K562 (cell line): ENCODE measurements around the gene WNK2. TPM values are rescaled to one million over a fixed set of nuclear protein-coding genes. Genes with fewer than 3 reads are reported as not detected.

Source experiments
- ATAC-seq: fragments of 200-7000 bp; cut with Tn5 transposase; 3 replicates; pipeline ENCODE4 v1.9.1; 2020; ENCODE audit warnings: moderate library complexity
- BruUV-seq: library from RNA; stranded (reverse); fragments of 400-500 nt; replicated peaks from 2 replicates; lab custom pipeline; 2021; lab: Mats Ljungman, UMichigan
- CTCF ChIA-PET: fragments of 300-600 bp; formaldehyde crosslinking; extraction: SDS; loops from one replicate; lab custom pipeline; 2021; ENCODE audit warnings: low intra/inter-chr PET ratio; lab: Yijun Ruan, JAX
- POLR2A ChIA-PET: fragments of 300-600, 350-650 bp; sonication (Branson Sonifier 250); formaldehyde crosslinking; extraction: SDS; loops from one replicate; lab custom pipeline; 2021; ENCODE audit warnings: antibody characterized with exemption, inconsistent platforms; lab: Yijun Ruan, JAX
- DNase-seq, 4 experiments: peaks; one replicate each; pipeline versions ENCODE4 v3.0.0 to v3.0.0-alpha.2; 2011 to 2018; ENCODE audit warnings: low spot score in 3 of 4, mixed read lengths in 3 of 4; ENCODE audit errors: extremely low read depth in 1 of 4
- FAIRE-seq: peaks from 2 replicates; lab custom pipeline; 2011; peaks lifted over from hg19 to GRCh38; lab: Jason Lieb, UNC
- H2AFZ ChIP-seq: 2 replicates; pipeline ENCODE4 v1.6.0; 2011; ENCODE audit warnings: low read depth, low read length, control low read depth, inconsistent platforms
- H3K27ac ChIP-seq: fragments of 200-600 bp; 3 replicates; pipeline ENCODE4 v1.8.0; 2011; ENCODE audit warnings: low read depth, mild to moderate bottlenecking, control low read depth, inconsistent platforms, low read length, moderate library complexity, mixed read lengths; ENCODE audit errors: extremely low read depth
- H3K27me3 ChIP-seq, 2 experiments: fragments of 300-600 bp in 1 of 2; 2 replicates in 1 of 2; 3 replicates in 1 of 2; pipeline versions ENCODE4 v1.6.0 to v1.8.0; 2011; ENCODE audit warnings: inconsistent platforms in 2 of 2, low read length in 2 of 2, mild to moderate bottlenecking in 1 of 2, mixed read lengths in 1 of 2, moderate library complexity in 1 of 2; ENCODE audit not compliant: control insufficient read depth in 2 of 2, insufficient read depth in 2 of 2
- H3K36me3 ChIP-seq: fragments of 300-600 bp; 3 replicates; pipeline ENCODE4 v1.8.0; 2011; ENCODE audit warnings: mild to moderate bottlenecking, low read length, inconsistent platforms; ENCODE audit not compliant: control insufficient read depth, insufficient read depth
- H3K4me1 ChIP-seq, 2 experiments: fragments of 200-600 bp in 1 of 2; replicated peaks in 1 of 2; 2 replicates in 1 of 2; 3 replicates in 1 of 2; pipeline versions ENCODE4 v1.5.1 to v1.8.0; 2011; ENCODE audit warnings: inconsistent platforms in 2 of 2, low read length in 2 of 2, mild to moderate bottlenecking in 1 of 2, mixed read lengths in 1 of 2, moderate library complexity in 1 of 2; ENCODE audit not compliant: control insufficient read depth in 2 of 2, insufficient read depth in 2 of 2
- H3K4me2 ChIP-seq: 2 replicates; pipeline ENCODE4 v1.6.1; 2011; ENCODE audit warnings: low read length, control low read depth, inconsistent platforms, mixed read lengths; ENCODE audit not compliant: insufficient read depth
- H3K4me3 ChIP-seq: fragments of 200-600 bp; sonication (generic), shearing (Covaris generic); 2 replicates; pipeline ENCODE4 v1.5.1; 2016; ENCODE audit warnings: control low read depth, inconsistent platforms
- H3K79me2 ChIP-seq: fragments of 200-600 bp; 3 replicates; pipeline ENCODE4 v1.8.0; 2011; ENCODE audit warnings: low read length, inconsistent platforms; ENCODE audit not compliant: control insufficient read depth, insufficient read depth
- H3K9ac ChIP-seq, 2 experiments: 2 replicates each; pipeline versions ENCODE4 v1.6.0 to v1.6.1; 2011; ENCODE audit warnings: low read depth in 2 of 2, low read length in 2 of 2, control low read depth in 1 of 2, inconsistent platforms in 1 of 2, mild to moderate bottlenecking in 1 of 2, mixed read lengths in 1 of 2; ENCODE audit not compliant: insufficient read depth in 1 of 2
- H3K9me1 ChIP-seq: one replicate; pipeline ENCODE4 v1.6.0; 2011; ENCODE audit warnings: inconsistent platforms, mild to moderate bottlenecking, low read length, moderate library complexity; ENCODE audit not compliant: control insufficient read depth, insufficient read depth
- H3K9me3 ChIP-seq: replicated peaks from 2 replicates; pipeline ENCODE4 v1.5.1; 2011; ENCODE audit warnings: low read depth, low read length, inconsistent platforms; ENCODE audit not compliant: control insufficient read depth, insufficient read depth
- H4K20me1 ChIP-seq: replicated peaks from 2 replicates; pipeline ENCODE4 v1.6.1; 2011; ENCODE audit warnings: low read length, inconsistent platforms, mixed read lengths; ENCODE audit not compliant: control insufficient read depth, insufficient read depth
- MAZ ChIP-seq, 2 experiments: fragments of 450-650 bp in 1 of 2; sonication (generic) in 1 of 2; formaldehyde crosslinking; IDR thresholded peaks in 1 of 2; conservative IDR thresholded peaks in 1 of 2; 2 replicates each; pipeline versions ENCODE4 v1.4.0 to v1.5.0; 2020; ENCODE audit warnings: mild to moderate bottlenecking in 1 of 2, missing genetic modification reagents in 1 of 2
- SIN3B ChIP-seq: fragments of 450-650 bp; IDR thresholded peaks from 2 replicates; pipeline ENCODE4 v1.6.1; 2017; ENCODE audit warnings: low read depth, mild to moderate bottlenecking, moderate library complexity
- SMAD3 ChIP-seq: fragments of 450-650 bp; formaldehyde crosslinking; conservative IDR thresholded peaks from 2 replicates; pipeline ENCODE4 v1.4.0; 2020; ENCODE audit warnings: mild to moderate bottlenecking
- TAF9B ChIP-seq: fragments of 450-650 bp; IDR thresholded peaks from 2 replicates; pipeline ENCODE4 v1.6.1; 2018; ENCODE audit warnings: mild to moderate bottlenecking; ENCODE audit not compliant: partially characterized antibody
- ZNF133 ChIP-seq: fragments of 250-450 bp; sonication (Bioruptor Pico); IDR thresholded peaks from 2 replicates; pipeline ENCODE4 v1.4.0; 2020; ENCODE audit warnings: mild to moderate bottlenecking
- ZNF324 ChIP-seq: fragments of 250-450 bp; sonication (Bioruptor Pico); IDR thresholded peaks from 2 replicates; pipeline ENCODE4 v1.4.0; 2020; ENCODE audit warnings: mild to moderate bottlenecking
- ZNF384 ChIP-seq: IDR thresholded peaks from 2 replicates; pipeline ENCODE4 v1.6.1; 2012; ENCODE audit warnings: low read depth, low read length, improper control_type of control experiment
- ZNF707 ChIP-seq: fragments of 250-450 bp; sonication (Bioruptor Pico); conservative IDR thresholded peaks from 2 replicates; pipeline ENCODE4 v1.8.0; 2022; ENCODE audit warnings: inconsistent platforms, mild to moderate bottlenecking, moderate library complexity
- ZSCAN32 ChIP-seq: fragments of 450-650 bp; formaldehyde crosslinking; IDR thresholded peaks from 2 replicates; pipeline ENCODE4 v1.4.0; 2020; ENCODE audit warnings: mild to moderate bottlenecking, moderate library complexity
- WGBS: fragments of 100-300 bp; shearing (Covaris generic); methylation state at CpG from one replicate; pipeline ENCODE4 v1.1.6; 2016; ENCODE audit warnings: low coverage, mixed read lengths; ENCODE audit not compliant: insufficient coverage; ENCODE audit errors: missing lambda C conversion rate; 5-methylcytosine and 5-hydroxymethylcytosine counted together
- in situ Hi-C: fragments of 300-500 bp; cut with MboI; formaldehyde crosslinking; loops from 4 replicates; pipeline ENCODE4 v1.15.0; 2018; ENCODE audit warnings: inconsistent platforms, mixed read lengths
- intact Hi-C: fragments of 100-400 bp; cut with micrococcal nuclease; formaldehyde crosslinking; loops from 2 replicates; pipeline ENCODE4 v1.14.2; 2022
- polyA plus RNA-seq, 8 experiments: library from polyadenylated mRNA; depleted of rRNA in 4 of 8; stranded (reverse) in 5 of 8; unstranded in 3 of 8; fragments of >200 nt; fragmentation: Nextera tagmentation in 2 of 8; fragmentation: Illumina TruSeq in 1 of 8; extraction: Ambion mirVana in 2 of 8; extraction: Trizol in 1 of 8; gene quantifications; 2 replicates each; pipeline versions ENCODE4 v1.2.1 to v1.2.3, GENCODE V29; 2011 to 2014; ENCODE audit warnings: inconsistent platforms in 1 of 8, missing spikeins in 1 of 8
- total RNA-seq, 7 experiments: library from RNA; depleted of rRNA in 6 of 7; stranded (reverse); fragments of >200 nt in 6 of 7; fragmentation: Illumina TruSeq in 2 of 7; extraction: Trizol in 2 of 7; gene quantifications; 2 replicates each; pipeline versions ENCODE4 v1.2.1 to v1.2.3, GENCODE V29; 2011 to 2021; ENCODE audit warnings: low replicate concordance in 1 of 7
- TF ChIP-seq, protein P1 (sequence below): sonication (generic); formaldehyde crosslinking; IDR thresholded peaks from 2 replicates; pipeline ENCODE4 v1.8.1; 2023; ENCODE audit warnings: mild to moderate bottlenecking, missing genetic modification reagents

Gene WNK2
- total and polyA plus RNA-seq, 9 of the 15 experiments (the other 6 are each of a cell fraction or from before 2014, with no cell fraction given): 0.36 to 3.3 (median 0.64) TPM; not detected in 2

DNA sequence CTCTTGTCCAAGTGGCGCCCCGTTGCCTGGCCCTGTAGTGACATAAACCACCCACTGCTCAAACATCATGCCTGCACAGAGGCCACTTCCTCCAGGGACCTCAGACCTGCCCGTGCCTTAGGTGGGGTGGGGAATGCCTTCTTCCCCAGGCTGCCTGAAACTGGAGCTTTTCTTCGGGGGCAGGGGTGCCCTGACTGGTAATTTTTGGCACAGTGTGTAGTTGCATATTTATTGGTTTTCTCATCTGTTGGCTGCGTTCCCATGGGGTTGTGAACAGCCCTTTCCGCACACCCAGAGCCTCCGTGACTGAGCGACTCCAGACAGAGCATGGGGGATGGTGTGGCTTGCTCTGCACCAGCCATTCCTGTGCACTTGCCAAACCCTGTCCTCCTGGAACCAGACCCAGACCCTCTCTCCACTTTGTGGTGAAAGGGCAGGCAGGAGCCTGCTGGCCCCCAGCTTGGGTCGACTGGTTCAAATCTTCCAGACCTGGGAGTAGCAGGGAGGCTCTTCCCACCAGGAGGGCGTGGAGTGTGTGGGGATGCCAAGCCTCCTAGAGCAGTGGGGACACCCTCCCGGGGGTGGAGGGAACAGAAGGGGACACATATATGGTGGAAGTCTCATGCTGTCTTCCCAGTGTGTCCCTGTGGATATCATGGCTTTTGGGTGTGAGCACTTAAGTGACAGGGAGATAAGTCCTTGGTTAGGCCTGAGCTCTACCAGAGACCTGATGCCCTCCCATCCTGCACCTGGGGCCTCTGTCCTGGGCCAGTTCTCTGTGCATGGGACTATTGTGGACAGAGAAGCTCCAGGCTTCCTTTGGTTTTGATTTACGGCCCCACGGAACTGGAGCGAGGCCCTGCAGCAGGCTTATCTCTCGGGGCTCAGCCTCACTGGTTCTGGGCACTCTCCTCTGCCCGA lies 39.6 kb downstream of the WNK2 start:
- Histone ChIP-seq H3K4me1 (no peaks in the 10 kb centered on the region), H3K27me3 (peaks cover 30 to 68% of the 10 kb centered on the region in 2 experiments), H3K9me1 (no peaks in the 10 kb centered on the region), H3K9me3 (no peaks in the 10 kb centered on the region), H4K20me1 (no peaks in the 10 kb centered on the region), H2AFZ (no peak overlapping the region), H3K79me2 (no peaks in the 10 kb centered on the region), H3K4me2 (no peak overlapping the region), H3K9ac (no peak overlapping the region), H3K27ac (no peak overlapping the region), H3K36me3 (no peaks in the 10 kb centered on the region), H3K4me3 (no peak overlapping the region)
- in situ Hi-C loops: no loop called here
- TF ChIP-seq ZSCAN32 (CRISPR knock-in tag) (no peak), SMAD3 (no peak), MAZ (CRISPR knock-in tag; conservative IDR thresholded peaks at IDR 0.05 in 1 of 2, IDR thresholded peaks at IDR 0.05 in 1 of 2) (no peak), ZNF324 (CRISPR knock-in tag) (no peak), ZNF707 (no peak), ZNF133 (CRISPR knock-in tag) (no peak), TAF9B (no peak), SIN3B (no peak), ZNF384 (no peak)
- TF ChIP-seq, protein P1, sequence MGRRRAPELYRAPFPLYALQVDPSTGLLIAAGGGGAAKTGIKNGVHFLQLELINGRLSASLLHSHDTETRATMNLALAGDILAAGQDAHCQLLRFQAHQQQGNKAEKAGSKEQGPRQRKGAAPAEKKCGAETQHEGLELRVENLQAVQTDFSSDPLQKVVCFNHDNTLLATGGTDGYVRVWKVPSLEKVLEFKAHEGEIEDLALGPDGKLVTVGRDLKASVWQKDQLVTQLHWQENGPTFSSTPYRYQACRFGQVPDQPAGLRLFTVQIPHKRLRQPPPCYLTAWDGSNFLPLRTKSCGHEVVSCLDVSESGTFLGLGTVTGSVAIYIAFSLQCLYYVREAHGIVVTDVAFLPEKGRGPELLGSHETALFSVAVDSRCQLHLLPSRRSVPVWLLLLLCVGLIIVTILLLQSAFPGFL (CRISPR knock-in tag): no peak
- DNase-seq: no peak
- 3% methylated on average over 16 of the region's 16 CpGs for WGBS
- intact Hi-C loops: no loop called here
- no TSS peak for BruUV-seq
- no peak for ATAC-seq
- no peak for FAIRE-seq
- CTCF ChIA-PET: no interaction called here
- POLR2A ChIA-PET: interaction anchor here (0.6 to 0.9 kb wide), 2 partner anchors 37 to 359 kb away, joined by 3 read pairs; no protein-coding TSS in a partner anchor
